ENCODE measurements around the gene CYP1A2. TPM values are rescaled to one million over a fixed set of nuclear protein-coding genes. Genes with fewer than 3 reads are reported as not detected.
A peak's percentile ranks its signal among the peaks of the same experiment; 100 is the strongest.

The CYP1A2 gene
- total and polyA plus RNA-seq, 9 of the 15 experiments (the other 6 are each of a cell fraction or from before 2014, with no cell fraction given), result not detected

DNA sequence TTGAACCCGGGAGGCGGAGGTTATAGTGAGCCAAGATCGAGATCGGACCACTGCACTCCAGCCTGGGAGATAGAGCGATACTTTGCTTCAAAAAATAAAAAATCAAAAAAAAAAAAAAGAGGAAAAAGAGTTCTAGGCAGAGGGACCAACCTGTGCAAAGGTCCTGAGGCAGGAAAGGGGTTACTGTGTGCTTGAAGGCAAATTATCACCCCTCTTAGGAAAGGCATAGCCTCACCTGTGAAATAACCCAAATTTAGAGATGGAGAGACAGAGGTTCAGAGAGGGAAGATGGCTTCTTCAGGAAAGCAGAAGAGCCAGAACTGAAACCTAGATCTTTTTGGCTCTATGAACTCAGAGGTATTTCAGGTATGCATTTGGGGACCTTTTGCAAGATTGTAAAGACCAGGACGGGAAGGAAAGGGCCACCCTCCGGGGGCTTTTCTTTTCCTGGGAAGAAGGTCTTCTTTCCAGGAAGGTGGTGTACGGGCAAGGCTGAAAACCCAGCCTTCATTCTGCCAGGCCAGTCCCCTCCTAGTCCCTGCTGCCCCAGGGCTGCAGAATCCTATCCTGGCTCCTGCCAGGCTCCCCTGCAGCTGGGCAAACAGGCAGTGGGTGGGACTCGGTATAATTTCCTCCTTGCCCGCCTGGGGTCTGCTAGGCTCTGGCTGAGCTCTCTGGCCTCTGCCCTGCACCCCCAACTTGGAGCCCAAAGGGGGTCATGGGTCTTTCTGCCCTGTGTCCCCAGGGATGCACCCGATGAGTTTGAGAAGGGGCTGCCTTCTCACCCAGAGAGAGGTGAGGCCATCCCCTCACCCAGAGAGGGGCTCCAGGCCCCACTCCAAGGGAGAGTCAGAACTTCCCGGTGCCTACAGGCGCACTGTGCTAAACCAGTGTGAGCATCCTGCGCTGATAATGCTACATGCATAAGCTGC is 18.8 kb downstream of the CYP1A2 start:
- H3K9me1 ChIP-seq (ENCODE audit: control insufficient read depth, insufficient read depth, low read length), result no peaks in the 10 kb centered on the region
- H2AFZ ChIP-seq (ENCODE audit: low read depth, low read length), result no peak overlapping the region
- H3K4me3 ChIP-seq, result no peak overlapping the region
- H3K9me3 ChIP-seq (replicated peaks; ENCODE audit: control insufficient read depth, insufficient read depth, low read depth, low read length), result no peaks in the 10 kb centered on the region
- in situ Hi-C loops (cut with MboI) (loop anchor here (5.0 kb wide), 2 partner anchors 130 to 390 kb away; no protein-coding TSS in a partner anchor), intact Hi-C loops (cut with micrococcal nuclease) (loop anchor here (2.0 kb wide), 1 partner anchor 393 kb away; no protein-coding TSS in a partner anchor)
- H4K20me1 ChIP-seq (replicated peaks; ENCODE audit: control insufficient read depth, insufficient read depth, low read length), result no peaks in the 10 kb centered on the region; the same call in 1 of the 2 replicates
- BruUV-seq (replicated peaks), result no TSS peak
- no peak overlapping the region for H3K4me2 ChIP-seq (ENCODE audit: insufficient read depth, low read length)
- DNase-seq (ENCODE audit: extremely low read depth in 1 of 4, low spot score in 3 of 4) (no peak), ATAC-seq (no peak), FAIRE-seq (no peak)
- peaks cover 0 to 18% of the 10 kb centered on the region in 2 experiments; a peak in 1 of 5 replicates for H3K4me1 ChIP-seq (replicated peaks in 1 of 2; ENCODE audit: control insufficient read depth in 2 of 2, insufficient read depth in 2 of 2, low read length in 2 of 2)
- TF ChIP-seq, protein P1, sequence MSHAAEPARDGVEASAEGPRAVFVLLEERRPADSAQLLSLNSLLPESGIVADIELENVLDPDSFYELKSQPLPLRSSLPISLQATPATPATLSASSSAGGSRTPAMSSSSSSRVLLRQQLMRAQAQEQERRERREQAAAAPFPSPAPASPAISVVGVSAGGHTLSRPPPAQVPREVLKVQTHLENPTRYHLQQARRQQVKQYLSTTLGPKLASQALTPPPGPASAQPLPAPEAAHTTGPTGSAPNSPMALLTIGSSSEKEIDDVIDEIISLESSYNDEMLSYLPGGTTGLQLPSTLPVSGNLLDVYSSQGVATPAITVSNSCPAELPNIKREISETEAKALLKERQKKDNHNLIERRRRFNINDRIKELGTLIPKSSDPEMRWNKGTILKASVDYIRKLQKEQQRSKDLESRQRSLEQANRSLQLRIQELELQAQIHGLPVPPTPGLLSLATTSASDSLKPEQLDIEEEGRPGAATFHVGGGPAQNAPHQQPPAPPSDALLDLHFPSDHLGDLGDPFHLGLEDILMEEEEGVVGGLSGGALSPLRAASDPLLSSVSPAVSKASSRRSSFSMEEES (CRISPR knock-in tag; IDR thresholded peaks at IDR 0.05), result no peak
- TF ChIP-seq, protein P2, sequence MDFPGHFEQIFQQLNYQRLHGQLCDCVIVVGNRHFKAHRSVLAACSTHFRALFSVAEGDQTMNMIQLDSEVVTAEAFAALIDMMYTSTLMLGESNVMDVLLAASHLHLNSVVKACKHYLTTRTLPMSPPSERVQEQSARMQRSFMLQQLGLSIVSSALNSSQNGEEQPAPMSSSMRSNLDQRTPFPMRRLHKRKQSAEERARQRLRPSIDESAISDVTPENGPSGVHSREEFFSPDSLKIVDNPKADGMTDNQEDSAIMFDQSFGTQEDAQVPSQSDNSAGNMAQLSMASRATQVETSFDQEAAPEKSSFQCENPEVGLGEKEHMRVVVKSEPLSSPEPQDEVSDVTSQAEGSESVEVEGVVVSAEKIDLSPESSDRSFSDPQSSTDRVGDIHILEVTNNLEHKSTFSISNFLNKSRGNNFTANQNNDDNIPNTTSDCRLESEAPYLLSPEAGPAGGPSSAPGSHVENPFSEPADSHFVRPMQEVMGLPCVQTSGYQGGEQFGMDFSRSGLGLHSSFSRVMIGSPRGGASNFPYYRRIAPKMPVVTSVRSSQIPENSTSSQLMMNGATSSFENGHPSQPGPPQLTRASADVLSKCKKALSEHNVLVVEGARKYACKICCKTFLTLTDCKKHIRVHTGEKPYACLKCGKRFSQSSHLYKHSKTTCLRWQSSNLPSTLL (IDR thresholded peaks at IDR 0.05), result no peak
- TF ChIP-seq KDM4B (IDR thresholded peaks at IDR 0.05; ENCODE audit: borderline replicate concordance in 2 of 2, low read depth in 1 of 2) (no peak), WHSC1 (IDR thresholded peaks at IDR 0.05; ENCODE audit: low read length) (no peak), ZNF347 (CRISPR knock-in tag; IDR thresholded peaks at IDR 0.05; ENCODE audit: low read depth) (no peak), RBM25 (IDR thresholded peaks at IDR 0.05; ENCODE audit: low read depth, low read length, severe bottlenecking) (peak; percentile 72), EZH2 (IDR thresholded peaks at IDR 0.05; ENCODE audit: borderline replicate concordance, low read depth, low read length) (no peak), TCF7 (IDR thresholded peaks at IDR 0.05; ENCODE audit: borderline replicate concordance) (no peak), CCNT2 (IDR thresholded peaks at IDR 0.05; ENCODE audit: borderline replicate concordance, extremely low read depth, insufficient read length, low read depth, low read length) (no peak), CBX1 (IDR thresholded peaks at IDR 0.05; ENCODE audit: low read depth) (no peak), BCOR (IDR thresholded peaks at IDR 0.05) (0 out of 2 replicates have a peak, but pooled peaks have one; percentile 11)
- TF ChIP-seq, protein P3, sequence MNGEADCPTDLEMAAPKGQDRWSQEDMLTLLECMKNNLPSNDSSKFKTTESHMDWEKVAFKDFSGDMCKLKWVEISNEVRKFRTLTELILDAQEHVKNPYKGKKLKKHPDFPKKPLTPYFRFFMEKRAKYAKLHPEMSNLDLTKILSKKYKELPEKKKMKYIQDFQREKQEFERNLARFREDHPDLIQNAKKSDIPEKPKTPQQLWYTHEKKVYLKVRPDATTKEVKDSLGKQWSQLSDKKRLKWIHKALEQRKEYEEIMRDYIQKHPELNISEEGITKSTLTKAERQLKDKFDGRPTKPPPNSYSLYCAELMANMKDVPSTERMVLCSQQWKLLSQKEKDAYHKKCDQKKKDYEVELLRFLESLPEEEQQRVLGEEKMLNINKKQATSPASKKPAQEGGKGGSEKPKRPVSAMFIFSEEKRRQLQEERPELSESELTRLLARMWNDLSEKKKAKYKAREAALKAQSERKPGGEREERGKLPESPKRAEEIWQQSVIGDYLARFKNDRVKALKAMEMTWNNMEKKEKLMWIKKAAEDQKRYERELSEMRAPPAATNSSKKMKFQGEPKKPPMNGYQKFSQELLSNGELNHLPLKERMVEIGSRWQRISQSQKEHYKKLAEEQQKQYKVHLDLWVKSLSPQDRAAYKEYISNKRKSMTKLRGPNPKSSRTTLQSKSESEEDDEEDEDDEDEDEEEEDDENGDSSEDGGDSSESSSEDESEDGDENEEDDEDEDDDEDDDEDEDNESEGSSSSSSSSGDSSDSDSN (IDR thresholded peaks at IDR 0.05; ENCODE audit: borderline replicate concordance in 1 of 2, low read depth in 2 of 2, low read length in 2 of 2), result no peak
- TF ChIP-seq, protein P4, sequence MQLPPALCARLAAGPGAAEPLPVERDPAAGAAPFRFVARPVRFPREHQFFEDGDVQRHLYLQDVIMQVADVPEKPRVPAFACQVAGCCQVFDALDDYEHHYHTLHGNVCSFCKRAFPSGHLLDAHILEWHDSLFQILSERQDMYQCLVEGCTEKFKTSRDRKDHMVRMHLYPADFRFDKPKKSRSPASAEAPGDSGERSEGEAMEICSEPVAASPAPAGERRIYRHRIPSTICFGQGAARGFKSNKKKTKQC (CRISPR knock-in tag; IDR thresholded peaks at IDR 0.05), result no peak
- peaks cover 9 to 41% of the 10 kb centered on the region in 2 experiments; a peak in 3 of 5 replicates for H3K27me3 ChIP-seq (ENCODE audit: control insufficient read depth in 2 of 2, insufficient read depth in 2 of 2, low read length in 2 of 2)
- H3K79me2 ChIP-seq (ENCODE audit: control insufficient read depth, insufficient read depth, low read length), result no peaks in the 10 kb centered on the region
- H3K9ac ChIP-seq (ENCODE audit: insufficient read depth in 1 of 2, low read depth in 2 of 2, low read length in 2 of 2), result peak overlapping the region in 1 of 2 experiments; percentile 17; a peak in 2 of 4 replicates
- WGBS (ENCODE audit: insufficient coverage, low coverage, missing lambda C conversion rate), result 7% methylated on average over 14 of the region's 14 CpGs
- H3K27ac ChIP-seq (ENCODE audit: extremely low read depth, low read depth, low read length), result no peak overlapping the region
- POLR2A ChIA-PET, result interaction anchor here (0.8 to 2.2 kb wide), 5 partner anchors 8 to 132 kb away, joined by 3 to 7 read pairs (median 4); no protein-coding TSS in a partner anchor
- no peaks in the 10 kb centered on the region for H3K36me3 ChIP-seq (ENCODE audit: control insufficient read depth, insufficient read depth, low read length)
- CTCF ChIA-PET (ENCODE audit: low intra/inter-chr PET ratio), result interaction anchor here (0.6 to 6.1 kb wide), 3 partner anchors 78 to 394 kb away, joined by 4 to 51 read pairs (median 32); no protein-coding TSS in a partner anchor

All from K562 (cell line).